HUDEP-2 (cell line): ENCODE measurements around the gene PPM1J.

Source experiments
- DNase-seq, 76 experiments: peaks; one replicate each; lab custom pipeline; 2025; ENCODE audit not compliant: unreplicated experiment in 76 of 76; lab: John Stamatoyannopoulos, UW

Gene PPM1J

DNA sequence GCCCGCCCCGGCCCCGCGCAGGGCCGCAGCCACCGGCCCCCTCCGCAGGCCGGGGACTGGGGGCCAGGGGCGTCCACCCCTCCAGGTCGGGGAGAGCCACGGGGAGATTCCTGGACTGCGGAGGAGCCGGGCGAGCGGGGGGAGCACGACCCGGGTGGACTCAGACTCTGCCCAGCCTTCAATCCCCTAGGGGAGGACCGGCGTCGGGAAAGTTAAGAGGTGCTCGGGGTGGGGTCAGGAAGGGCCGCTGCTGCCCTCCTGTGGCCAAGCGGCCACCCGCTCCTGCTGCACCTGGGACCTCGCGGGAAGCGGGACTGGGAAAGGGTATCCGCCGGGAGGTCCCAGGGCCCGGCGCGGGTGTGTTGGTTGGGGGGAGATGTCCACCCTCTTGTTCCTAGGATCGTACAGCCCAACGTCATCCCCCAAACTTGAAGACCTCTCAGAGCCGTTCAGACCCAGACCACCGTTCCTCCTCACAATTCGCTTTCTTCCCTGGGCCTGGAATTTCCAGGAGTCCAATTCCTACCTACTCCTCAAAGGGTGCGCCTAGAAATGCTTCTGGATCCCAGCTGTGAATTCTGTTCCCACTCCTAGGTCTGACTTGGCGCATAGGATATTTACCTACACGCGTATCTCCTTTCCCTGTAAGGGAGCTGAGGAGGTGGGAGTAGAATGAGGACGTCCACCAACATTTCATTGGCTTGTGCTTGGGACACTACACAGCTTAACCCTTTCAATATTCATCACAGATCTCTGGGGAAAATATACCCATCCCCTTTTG is 7.7 kb downstream of the PPM1J start:
- DNase-seq = peak in 69 of 76 experiments; percentile 9 to 82 (median 58)

DNA sequence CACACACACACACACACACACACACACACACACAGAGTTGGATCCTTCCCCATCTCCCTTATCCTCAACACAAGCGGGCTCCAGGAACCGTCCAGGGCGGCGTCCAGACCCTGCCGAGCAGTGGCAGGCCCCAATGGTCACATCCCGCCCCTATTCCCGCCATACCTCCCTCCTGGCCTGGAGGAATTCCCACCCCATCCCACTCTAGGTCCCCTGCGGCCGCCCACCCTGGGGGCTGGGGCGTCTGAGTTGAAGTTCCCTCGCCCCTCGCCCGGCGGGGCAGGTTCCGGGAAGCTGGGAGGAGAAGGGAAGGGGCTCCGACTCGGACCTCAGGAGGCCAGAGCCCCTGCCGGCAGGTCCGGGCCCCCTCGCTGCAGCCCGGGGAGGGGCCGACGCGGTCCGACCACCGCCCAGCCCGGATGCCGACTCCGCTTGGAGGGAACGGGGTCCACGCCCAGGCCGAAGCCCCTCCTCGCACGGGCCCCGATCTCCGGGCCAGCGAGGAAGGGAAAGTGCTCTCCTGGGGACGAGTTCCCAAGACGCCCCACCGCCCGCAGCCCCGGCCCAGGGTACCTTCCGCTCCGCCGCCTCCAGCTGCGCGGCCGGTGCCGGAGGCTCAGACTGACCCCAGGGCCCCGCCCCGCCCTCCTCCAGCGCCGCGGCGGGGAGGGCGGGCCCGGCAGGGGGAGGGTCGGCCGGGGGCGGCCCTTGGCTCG is 8.5 kb downstream of the PPM1J start, which contains the start of gene RHOC:
Gene RHOC, minus strand, starts transcription at position 623 of the 716 bp plus-strand sequence. CDS start 3,328 bp downstream, outside the sequence.
- DNase-seq = peak in 15 of 76 experiments; percentile 8 to 50 (median 38)

DNA sequence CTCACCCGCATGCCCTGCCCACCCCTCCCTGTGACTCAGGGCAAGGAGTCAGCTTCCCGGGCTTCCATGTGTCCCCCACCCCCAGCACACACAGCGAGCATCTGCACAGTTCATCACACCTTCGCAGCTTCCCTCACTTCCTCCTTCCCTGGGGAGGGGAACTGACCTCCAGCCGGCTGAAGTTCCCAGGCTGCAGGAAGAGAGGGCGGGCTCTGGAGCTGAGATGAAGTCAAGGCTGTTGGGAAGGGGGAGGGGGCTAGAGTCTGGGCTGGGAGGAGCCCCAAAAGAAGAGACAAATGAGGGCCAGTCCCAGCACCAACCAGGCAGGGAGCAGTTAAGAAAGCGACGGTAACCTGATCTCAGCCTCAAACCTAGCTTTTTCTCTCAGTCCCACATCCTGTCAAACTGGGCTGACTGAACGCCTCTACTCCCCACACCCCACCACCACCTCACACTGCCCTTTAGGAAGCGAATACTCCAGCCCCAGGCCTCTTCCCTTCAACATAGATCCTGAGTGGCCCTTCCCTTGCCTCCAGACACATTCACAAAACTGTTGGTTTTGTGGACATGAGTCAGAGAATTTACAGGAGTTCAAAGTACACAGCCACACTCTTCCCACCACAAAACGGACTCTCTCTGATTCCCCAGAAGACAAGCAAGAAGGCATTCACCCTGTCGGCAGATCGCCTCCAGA is 10.1 kb downstream of the PPM1J start:
- peak in 13 of 76 experiments; percentile 7 to 41 (median 24) for DNase-seq

DNA sequence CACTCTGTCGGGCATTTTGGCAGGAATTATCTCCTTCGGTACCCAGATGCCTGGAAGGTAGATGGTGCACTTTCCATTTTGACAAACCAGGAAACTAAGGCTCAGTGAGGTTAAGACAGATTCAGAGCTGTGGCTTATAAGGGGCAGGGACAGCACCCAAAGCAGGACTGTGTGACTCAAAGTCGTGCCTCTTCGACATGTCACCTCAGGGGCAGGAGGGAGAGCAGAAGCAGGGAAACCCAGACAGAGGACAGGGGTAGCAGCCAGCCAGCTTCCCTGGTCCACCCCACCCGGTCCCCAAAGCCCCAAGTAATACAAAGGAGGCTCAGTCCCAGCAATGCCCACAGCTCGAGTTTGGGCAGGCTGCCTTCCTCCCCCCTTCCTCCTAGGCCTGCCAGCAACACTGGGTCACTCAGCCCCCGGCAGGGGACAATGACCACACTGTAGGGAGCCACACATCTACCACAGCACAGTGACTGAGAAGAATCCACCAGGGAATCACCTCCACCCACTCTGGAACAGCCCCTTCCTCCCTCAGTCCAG is 10.7 kb downstream of the PPM1J start:
- DNase-seq = no peak

DNA sequence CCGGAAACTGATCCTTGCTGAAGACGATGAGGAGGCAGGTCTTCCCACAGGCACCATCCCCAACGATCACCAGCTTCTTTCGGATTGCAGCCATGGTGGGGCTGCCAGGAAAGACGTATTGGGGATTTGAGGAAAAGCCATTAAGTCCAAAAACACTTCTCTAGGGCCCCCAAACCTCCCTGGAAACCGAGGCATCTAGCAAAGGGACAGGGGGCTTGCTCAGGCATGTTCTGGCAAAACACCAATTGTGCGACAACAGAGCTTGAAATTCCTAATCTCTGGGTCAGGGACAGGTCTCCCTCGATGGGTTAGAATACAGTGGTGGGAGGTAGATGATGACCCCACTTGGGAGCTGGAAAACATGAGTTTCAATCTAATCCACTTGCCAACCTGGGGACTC is 11.4 kb downstream of the PPM1J start:
- DNase-seq = no peak

DNA sequence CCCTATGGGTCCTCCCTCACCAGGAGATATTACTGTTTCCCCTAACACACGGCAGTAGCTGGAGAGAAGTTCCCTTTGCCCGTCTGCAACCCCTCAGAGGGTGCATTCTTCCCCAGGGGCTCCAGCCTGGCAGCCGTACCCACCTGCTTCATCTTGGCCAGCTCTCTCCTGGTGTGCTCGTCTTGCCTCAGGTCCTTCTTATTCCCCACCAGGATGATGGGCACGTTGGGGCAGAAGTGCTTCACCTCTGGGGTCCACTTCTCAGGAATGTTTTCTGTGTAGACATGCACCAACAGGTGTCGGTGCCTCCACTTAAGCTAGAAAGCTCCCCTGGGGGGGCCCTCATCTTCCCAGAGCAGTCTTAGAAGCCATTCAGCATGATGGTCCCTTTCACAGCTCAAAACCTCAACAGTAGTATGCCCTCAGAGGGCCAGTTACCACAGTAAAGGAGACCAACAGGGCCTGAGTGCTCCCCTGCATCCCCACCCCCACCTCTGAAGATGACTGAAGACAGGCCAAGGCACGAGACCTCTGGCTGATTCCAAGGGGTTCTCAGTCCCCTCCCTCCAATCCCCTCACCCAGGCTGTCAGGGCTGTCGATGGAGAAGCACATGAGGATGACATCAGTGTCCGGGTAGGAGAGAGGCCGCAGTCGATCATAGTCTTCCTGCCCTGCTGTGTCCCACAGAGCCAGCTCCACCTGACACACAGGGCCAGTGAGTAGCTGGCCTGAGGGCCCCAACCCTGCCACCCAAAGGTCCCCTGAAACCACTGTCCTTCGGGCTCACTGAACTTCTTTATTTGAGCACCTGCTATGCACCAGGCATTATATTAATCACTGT is 12.5 kb downstream of the PPM1J start:
- no peak for DNase-seq

DNA sequence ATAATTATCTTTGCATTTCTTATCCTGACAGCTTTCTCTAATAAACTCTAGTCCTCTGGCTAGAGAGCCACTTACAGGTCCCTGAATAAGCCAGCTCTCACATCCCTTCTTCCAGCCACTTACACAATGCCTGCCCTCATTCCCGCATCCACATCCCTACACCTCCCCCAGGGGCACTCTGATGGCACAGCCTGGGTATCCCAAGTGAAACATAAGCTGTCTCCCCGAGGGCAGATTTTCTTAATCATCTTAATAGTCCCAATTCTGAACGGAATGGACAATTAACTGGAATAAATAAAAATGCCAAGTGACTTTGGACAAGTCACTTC is 13.1 kb downstream of the PPM1J start:
- no peak for DNase-seq

DNA sequence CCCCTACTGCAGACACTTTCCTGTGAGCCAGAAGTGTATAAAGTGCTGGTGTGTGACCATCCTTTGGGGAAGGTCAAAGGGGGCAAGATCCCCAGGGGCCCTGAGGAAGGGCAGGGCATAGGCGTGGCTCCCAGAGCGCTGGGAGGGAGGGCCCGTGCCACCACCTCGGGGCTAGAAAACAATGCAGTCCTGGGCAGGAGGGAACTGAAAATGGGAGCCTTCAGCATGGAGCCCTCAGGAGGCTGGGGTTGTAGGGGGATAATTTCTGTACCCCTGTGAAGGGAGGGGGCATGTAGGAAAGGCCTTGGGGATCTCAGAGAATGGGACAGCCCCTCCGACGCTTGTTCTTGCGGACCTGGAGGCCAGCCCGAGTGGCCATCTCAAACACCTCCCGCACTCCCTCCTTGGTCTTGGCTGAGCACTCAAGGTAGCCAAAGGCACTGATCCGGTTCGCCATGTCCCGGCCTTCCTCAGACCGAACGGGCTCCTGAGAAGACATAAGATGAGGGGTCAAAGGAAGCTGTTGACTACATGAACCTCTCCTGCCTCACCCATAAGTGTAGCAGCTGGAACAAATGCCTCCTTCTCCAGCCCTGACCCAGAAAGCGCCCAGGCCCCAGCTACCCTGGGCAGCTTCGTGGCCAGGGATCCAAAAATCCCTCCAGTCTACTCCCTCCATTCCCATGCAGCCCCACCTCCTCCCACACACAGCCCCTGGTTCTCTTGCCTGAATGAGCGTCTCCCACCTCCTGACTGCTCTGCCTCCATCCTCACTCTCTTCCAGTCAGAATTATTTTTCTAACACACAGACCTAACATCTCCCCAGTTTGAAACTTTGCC is 13.7 kb downstream of the PPM1J start:
- DNase-seq = peak in 5 of 76 experiments; percentile 27 to 57 (median 34)

DNA sequence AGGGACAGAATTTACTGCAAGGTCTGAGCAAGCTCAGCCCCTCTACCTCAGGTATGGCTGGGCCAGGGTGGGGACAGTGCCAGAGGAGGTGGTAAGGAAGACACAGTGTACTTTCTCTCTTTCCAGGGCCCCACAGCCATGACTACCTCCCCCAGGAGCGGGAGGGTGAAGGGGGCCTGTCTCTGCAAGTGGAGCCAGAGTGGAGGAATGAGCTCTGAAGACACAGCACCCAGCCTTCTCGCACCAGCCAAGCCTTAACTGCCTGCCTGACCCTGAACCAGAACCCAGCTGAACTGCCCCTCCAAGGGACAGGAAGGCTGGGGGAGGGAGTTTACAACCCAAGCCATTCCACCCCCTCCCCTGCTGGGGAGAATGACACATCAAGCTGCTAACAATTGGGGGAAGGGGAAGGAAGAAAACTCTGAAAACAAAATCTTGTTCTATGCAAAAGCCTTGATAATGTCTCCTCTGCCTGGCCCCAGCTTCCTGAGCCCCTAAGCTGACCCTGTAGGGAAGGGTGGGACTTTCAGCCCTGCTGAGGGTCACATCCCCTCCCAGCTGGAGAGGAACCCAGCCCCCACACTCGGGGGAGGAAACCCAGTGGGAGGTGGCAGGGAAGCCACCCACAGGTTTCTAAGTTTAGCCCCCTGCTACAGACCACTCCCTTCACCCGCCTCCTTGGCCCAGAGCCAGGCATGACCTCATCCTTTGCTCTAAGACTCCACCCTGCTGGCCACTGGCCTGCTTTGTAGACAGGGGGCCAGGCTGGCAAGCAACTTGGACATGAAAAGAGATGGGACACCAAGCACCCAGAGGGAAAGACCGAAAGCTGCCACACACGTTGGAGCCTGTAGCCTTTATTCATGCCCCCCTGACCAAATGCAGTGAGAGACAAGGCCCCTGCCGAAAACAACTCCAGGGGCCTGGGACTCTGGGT is 14.6 kb downstream of the PPM1J start:
- peak in 74 of 76 experiments; percentile 56 to 95 (median 86) for DNase-seq

DNA sequence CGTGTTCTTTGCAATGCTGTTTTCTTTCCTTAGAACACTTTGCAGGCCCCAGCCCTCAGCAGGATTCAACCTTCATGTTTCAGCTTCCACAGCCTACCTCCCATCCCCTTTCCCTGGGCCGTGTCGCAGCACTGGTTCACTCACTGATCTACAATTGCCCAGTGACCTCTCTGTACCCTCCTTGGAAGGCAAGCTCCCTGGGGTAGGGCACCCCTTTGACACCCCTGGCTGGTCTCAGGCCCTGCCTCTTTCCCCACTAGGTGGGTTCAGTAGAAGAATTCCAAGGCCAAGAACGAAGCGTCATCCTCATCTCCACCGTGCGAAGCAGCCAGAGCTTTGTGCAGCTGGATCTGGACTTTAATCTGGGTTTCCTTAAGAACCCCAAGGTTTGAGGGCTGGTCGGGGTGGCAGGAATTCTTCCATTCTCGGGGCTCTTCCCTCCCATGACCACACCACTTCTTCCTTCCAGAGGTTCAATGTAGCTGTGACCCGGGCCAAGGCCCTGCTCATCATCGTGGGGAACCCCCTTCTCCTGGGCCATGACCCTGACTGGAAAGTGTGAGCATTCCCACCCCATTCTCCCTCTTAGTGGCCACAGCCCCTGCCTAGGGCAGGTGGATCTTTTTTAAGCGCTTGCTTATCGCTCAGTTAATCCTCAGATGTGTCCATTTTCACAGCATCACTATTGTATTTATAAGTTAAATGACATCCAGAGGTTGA is 15.5 kb downstream of the PPM1J start:
- no peak for DNase-seq

DNA sequence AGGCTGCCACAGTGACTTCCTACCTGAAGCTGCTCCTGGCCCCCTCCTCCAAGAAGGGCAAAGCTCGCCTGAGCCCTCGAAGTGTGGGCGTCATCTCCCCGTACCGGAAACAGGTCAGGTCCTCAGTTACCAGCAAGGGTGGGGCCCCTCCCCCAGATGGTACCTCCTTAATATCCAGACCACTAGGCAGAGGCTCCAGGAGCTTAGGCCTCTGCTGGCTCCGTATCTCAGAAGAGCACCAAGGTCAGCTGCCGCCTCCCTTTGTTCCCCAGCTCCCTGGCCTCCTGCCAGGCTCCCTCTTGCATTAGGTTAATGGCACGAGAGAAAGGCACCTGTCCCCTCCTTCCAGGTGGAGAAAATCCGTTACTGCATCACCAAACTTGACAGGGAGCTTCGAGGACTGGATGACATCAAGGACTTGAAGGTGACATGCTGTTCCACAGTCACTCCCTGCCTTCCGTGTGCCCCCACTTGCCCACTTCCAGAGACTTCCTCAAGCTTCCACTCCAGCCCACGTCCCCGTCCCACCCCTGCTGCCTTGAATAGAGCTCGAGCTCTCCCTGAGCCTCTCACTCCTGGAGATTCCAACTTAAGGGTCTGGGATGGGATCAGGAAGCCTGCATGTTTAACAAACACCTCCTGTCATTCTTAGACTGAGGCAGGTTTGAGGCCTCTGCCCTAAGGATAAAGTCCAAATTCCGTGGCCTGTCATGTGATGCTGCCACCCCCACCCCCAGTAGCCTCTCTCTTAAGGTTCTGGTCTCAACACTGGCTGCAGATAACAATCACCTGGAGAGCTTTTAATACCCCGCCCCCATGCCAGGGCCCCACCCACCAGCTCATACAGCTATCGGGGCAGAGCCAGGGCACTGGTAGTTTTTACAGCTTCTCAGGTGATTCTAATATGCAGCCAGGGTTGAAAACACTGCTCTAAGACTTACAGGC is 16.5 kb downstream of the PPM1J start:
- peak in 73 of 76 experiments; percentile 34 to 88 (median 70) for DNase-seq

DNA sequence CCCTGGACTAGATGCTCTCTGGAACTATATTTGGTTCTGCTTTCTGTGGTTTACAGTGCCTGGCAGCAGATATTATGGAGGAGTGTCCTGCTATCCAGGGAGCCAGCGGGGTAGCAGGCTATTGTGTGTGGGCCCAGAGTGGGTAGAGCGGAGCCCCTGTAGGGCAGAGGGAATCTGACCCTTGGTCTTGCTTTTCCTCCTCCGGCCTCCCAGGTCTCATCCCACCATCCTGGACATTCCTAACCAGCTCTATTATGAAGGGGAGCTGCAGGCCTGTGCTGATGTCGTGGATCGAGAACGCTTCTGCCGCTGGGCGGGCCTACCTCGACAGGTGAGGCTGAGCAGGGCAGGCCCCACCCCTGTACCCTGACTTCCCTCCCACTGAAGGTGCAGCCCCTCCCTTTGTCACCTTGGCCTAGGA is 17.3 kb downstream of the PPM1J start:
- peak in 3 of 76 experiments; percentile 3 to 11 (median 7) for DNase-seq

DNA sequence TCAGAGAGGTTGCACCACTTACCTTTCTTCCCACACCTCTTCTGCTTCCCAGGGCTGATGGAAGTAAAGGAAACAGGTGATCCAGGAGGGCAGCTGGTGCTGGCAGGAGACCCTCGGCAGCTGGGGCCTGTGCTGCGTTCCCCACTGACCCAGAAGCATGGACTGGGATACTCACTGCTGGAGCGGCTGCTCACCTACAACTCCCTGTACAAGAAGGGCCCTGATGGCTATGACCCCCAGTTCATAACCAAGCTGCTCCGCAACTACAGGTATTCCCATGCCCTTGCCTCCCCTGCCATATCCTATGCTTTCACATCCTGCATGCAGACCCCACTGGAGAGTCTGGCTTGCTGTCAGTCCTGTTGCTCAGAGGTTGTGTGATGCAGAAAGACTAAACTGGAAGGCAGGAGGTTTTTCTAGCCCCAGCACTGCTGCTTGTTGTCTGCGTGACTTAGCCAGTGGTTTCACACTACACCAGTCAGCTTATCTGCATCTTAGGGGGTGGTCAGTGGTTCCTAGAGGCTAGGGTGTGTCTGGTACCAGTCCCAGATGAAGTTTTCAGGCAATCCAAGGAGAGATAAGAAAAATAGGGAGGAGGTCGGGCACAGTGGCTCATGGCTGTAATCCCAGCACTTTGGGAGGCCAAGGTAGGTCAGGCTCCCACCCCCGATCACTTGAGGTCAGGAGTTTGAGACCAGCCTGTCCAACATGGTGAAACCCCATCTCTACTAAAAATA is 18.4 kb downstream of the PPM1J start:
- DNase-seq = peak in 17 of 76 experiments; percentile 10 to 49 (median 22)

DNA sequence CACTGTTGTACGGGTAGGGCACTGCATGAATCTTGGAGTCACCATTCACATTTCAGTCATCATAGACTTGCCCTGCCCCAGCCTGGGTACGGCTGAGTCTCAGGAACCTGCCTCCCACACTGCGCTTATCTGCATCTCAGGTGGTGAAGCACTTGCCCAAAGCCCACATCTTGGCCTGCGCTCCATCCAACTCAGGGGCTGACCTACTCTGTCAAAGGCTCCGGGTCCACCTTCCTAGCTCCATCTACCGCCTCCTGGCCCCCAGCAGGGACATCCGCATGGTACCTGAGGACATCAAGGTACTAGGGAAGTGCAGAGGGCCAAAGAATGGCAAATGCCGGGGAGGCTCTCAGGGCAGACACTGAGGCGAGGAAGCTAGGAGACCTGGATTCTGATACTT is 19.9 kb downstream of the PPM1J start:
- no peak for DNase-seq

DNA sequence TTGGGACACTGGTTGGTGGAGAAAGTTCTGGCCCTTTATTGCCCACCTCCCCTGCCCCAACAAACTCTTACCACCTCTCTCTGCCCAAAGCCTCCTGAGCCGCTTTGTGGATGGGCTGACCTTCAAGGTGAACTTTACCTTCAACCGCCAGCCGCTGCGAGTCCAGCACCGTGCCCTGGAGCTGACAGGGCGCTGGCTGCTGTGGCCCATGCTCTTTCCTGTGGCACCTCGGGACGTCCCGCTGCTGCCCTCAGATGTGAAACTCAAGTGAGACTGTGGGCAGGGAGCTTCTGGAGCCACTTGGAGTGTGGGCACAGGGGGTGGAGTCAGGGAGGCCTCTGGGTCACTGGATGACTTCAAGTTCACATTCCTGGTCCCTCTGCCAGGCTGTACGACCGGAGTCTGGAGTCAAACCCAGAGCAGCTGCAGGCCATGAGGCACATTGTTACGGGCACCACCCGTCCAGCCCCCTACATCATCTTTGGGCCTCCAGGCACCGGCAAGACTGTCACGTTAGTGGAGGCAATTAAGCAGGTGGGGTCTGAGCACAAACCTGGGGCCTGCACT is 20.7 kb downstream of the PPM1J start:
- no peak for DNase-seq
